SK-N-SH (cell line): ENCODE measurements around the gene ZC3H4. TPM values are rescaled to one million over a fixed set of nuclear protein-coding genes. Genes with fewer than 3 reads are reported as not detected.
A peak's percentile ranks its signal among the peaks of the same experiment; 100 is the strongest.

ENCODE experiments used
- CTCF ChIA-PET: fragments of 300-600, 350-600 bp; formaldehyde crosslinking; extraction: SDS; loops from one replicate; lab custom pipeline; 2021; lab: Yijun Ruan, JAX
- POLR2A ChIA-PET: fragments of 350-600 bp; sonication (Branson Sonifier 250); formaldehyde crosslinking; extraction: SDS; loops from one replicate; lab custom pipeline; 2020; ENCODE audit warnings: antibody characterized with exemption, inconsistent platforms; lab: Yijun Ruan, JAX
- DNase-seq: peaks from one replicate; pipeline ENCODE4 v3.0.0; 2012
- H2AFZ ChIP-seq: fragments of 200-600 bp; sonication (generic); 2 replicates; pipeline ENCODE4 v1.8.1; 2016; ENCODE audit warnings: antibody characterized with exemption, mild to moderate bottlenecking, low read depth
- H3F3A ChIP-seq: fragments of 200-600 bp; sonication (generic); replicated peaks from 2 replicates; pipeline ENCODE3; 2016; ENCODE audit warnings: antibody characterized with exemption, mild to moderate bottlenecking; ENCODE audit not compliant: insufficient read depth
- H3K27ac ChIP-seq, 2 experiments: fragments of 200-500 bp in 1 of 2; fragments of 200-600 bp in 1 of 2; sonication (Bioruptor generic) in 1 of 2; sonication (generic), shearing (Covaris generic) in 1 of 2; 2 replicates each; pipeline versions ENCODE4 v1.5.1 to v1.6.1; 2014 to 2016; ENCODE audit warnings: low read depth in 2 of 2, inconsistent platforms in 1 of 2, low read length in 1 of 2, mild to moderate bottlenecking in 1 of 2, mixed read lengths in 1 of 2
- H3K27me3 ChIP-seq: fragments of 200-600 bp; sonication (generic), shearing (Covaris generic); 2 replicates; pipeline ENCODE4 v1.6.1; 2016; ENCODE audit warnings: mixed run types; ENCODE audit not compliant: insufficient read depth
- H3K36me3 ChIP-seq, 2 experiments: fragments of 200-500 bp in 1 of 2; fragments of 200-600 bp in 1 of 2; sonication (Bioruptor generic) in 1 of 2; sonication (generic) in 1 of 2; replicated peaks in 1 of 2; 2 replicates each; pipeline versions ENCODE3 to v1.5.1; 2014 to 2016; ENCODE audit warnings: low read length in 1 of 2, mild to moderate bottlenecking in 1 of 2; ENCODE audit not compliant: insufficient read depth in 2 of 2, control insufficient read depth in 1 of 2
- H3K4me1 ChIP-seq, 2 experiments: fragments of 200-500 bp in 1 of 2; fragments of 200-600 bp in 1 of 2; sonication (Bioruptor generic) in 1 of 2; sonication (generic), shearing (Covaris generic) in 1 of 2; 2 replicates each; pipeline versions ENCODE4 v1.5.1 to v1.6.1; 2014 to 2016; ENCODE audit warnings: low read depth in 1 of 2, low read length in 1 of 2, mixed run types in 1 of 2; ENCODE audit not compliant: insufficient read depth in 2 of 2, control insufficient read depth in 1 of 2
- H3K4me2 ChIP-seq: fragments of 200-600 bp; sonication (generic), shearing (Covaris generic); 2 replicates; pipeline ENCODE4 v1.6.1; 2017; ENCODE audit warnings: mixed run types
- H3K4me3 ChIP-seq, 2 experiments: fragments of 200-500 bp in 1 of 2; fragments of 200-600 bp in 1 of 2; sonication (Bioruptor generic) in 1 of 2; sonication (generic), shearing (Covaris generic) in 1 of 2; 2 replicates each; pipeline versions ENCODE4 v1.5.1 to v1.8.1; 2014 to 2016; ENCODE audit warnings: low read depth in 2 of 2, inconsistent platforms in 1 of 2, low read length in 1 of 2, mild to moderate bottlenecking in 1 of 2, mixed read lengths in 1 of 2, moderate library complexity in 1 of 2
- H3K79me2 ChIP-seq: fragments of 200-600 bp; sonication (generic); 2 replicates; pipeline ENCODE4 v1.8.1; 2017; ENCODE audit warnings: mild to moderate bottlenecking; ENCODE audit not compliant: insufficient read depth
- H3K9ac ChIP-seq: fragments of 200-600 bp; sonication (generic); 2 replicates; pipeline ENCODE4 v1.6.1; 2017; ENCODE audit warnings: mixed run types
- H3K9me2 ChIP-seq: fragments of 200-600 bp; sonication (generic); 2 replicates; pipeline ENCODE4 v1.6.1; 2017; ENCODE audit warnings: mixed run types
- H3K9me3 ChIP-seq: fragments of 200-600 bp; sonication (generic); 2 replicates; pipeline ENCODE4 v1.6.1; 2017; ENCODE audit warnings: mixed run types, mild to moderate bottlenecking, moderate library complexity
- H4K20me1 ChIP-seq: fragments of 200-600 bp; sonication (generic); 2 replicates; pipeline ENCODE4 v1.6.1; 2017; ENCODE audit warnings: mild to moderate bottlenecking, mixed run types; ENCODE audit not compliant: insufficient read depth
- CTCF ChIP-seq: fragments of 200-600 bp; sonication (generic); IDR thresholded peaks from 2 replicates; pipeline ENCODE4 v1.6.1; 2017; ENCODE audit warnings: antibody characterized with exemption, mild to moderate bottlenecking, moderate library complexity
- ELF1 ChIP-seq: IDR thresholded peaks from 2 replicates; pipeline ENCODE4 v1.4.0; 2012
- FOSL2 ChIP-seq: IDR thresholded peaks from 2 replicates; pipeline ENCODE4 v1.4.0; 2012; ENCODE audit warnings: low read depth, mild to moderate bottlenecking, moderate library complexity, borderline replicate concordance
- FOXM1 ChIP-seq: IDR thresholded peaks from 2 replicates; pipeline ENCODE4 v1.4.0; 2012; ENCODE audit warnings: low read depth, mild to moderate bottlenecking
- MAX ChIP-seq: IDR thresholded peaks from 2 replicates; pipeline ENCODE4 v1.4.0; 2012; ENCODE audit warnings: low read depth
- MEF2A ChIP-seq: IDR thresholded peaks from 2 replicates; pipeline ENCODE4 v1.4.0; 2012; ENCODE audit warnings: low read depth, borderline replicate concordance
- MXI1 ChIP-seq: IDR thresholded peaks from 2 replicates; pipeline ENCODE4 v1.6.1; 2012; ENCODE audit warnings: mild to moderate bottlenecking, low read depth, low read length, improper control_type of control experiment
- NRF1 ChIP-seq: IDR thresholded peaks from 2 replicates; pipeline ENCODE4 v1.6.1; 2012; ENCODE audit warnings: low read depth, mild to moderate bottlenecking, low read length
- PBX3 ChIP-seq: IDR thresholded peaks from 2 replicates; pipeline ENCODE4; 2012
- POLR2AphosphoS5 ChIP-seq: IDR thresholded peaks from 2 replicates; pipeline ENCODE4 v1.6.1; 2012; ENCODE audit warnings: low read depth, low read length
- RAD21 ChIP-seq: IDR thresholded peaks from 2 replicates; pipeline ENCODE4 v1.6.1; 2012; ENCODE audit warnings: mild to moderate bottlenecking, low read length
- RXRA ChIP-seq: IDR thresholded peaks from 2 replicates; pipeline ENCODE4 v1.4.0; 2012; ENCODE audit warnings: low read depth, mild to moderate bottlenecking, borderline replicate concordance
- SMC3 ChIP-seq: IDR thresholded peaks from 2 replicates; pipeline ENCODE4 v1.6.1; 2012; ENCODE audit warnings: low read depth, low read length, improper control_type of control experiment
- TAF1 ChIP-seq: IDR thresholded peaks from 2 replicates; pipeline ENCODE4 v1.6.1; 2012; ENCODE audit warnings: low read depth, mild to moderate bottlenecking, low read length, moderate library complexity, borderline replicate concordance
- YY1 ChIP-seq: IDR thresholded peaks from 2 replicates; pipeline ENCODE4 v1.4.0; 2012; ENCODE audit warnings: low read depth, mild to moderate bottlenecking
- WGBS: methylation state at CpG from one replicate; pipeline ENCODE4 v1.1.6; 2017; ENCODE audit warnings: low lambda C conversion rate; 5-methylcytosine and 5-hydroxymethylcytosine counted together
- polyA plus RNA-seq, 3 experiments: library from polyadenylated mRNA; depleted of rRNA; stranded (reverse); fragments of >200 nt; gene quantifications; 2 replicates each; pipeline ENCODE4 v1.2.3, GENCODE V29; 2012

Gene ZC3H4
- polyA plus RNA-seq, 1 of the 3 experiments (the other 2 are of a cell fraction) = 7.6 TPM

GRCh38 chr19:47035127-47036096 lies 78.2 kb downstream of the ZC3H4 start:
- DNase-seq = peak; percentile 96
- ChIA-PET POLR2A (interaction anchor here (1.5 kb wide), 1 partner anchor 12 kb away, joined by 3 read pairs; no protein-coding TSS in a partner anchor), CTCF (interaction anchor here (0.6 to 7.2 kb wide), 15 partner anchors 9 to 209 kb away, joined by 3 to 98 read pairs (median 4); partner anchors contain the start of genes NPAS1 and ZC3H4)
- Histone ChIP-seq H3K36me3 (no peaks in the 10 kb centered on the region), H3K9me3 (no peaks in the 10 kb centered on the region), H3K9me2 (no peaks in the 10 kb centered on the region), H3K9ac (peak overlapping the region; percentile 37; the same call in 1 of the 2 replicates), H3K4me3 (peak overlapping the region; percentile 48 to 64), H3F3A (no peaks in the 10 kb centered on the region), H2AFZ (peak overlapping the region; percentile 87), H3K79me2 (no peaks in the 10 kb centered on the region), H3K4me1 (peaks cover 0 to 5% of the 10 kb centered on the region in 2 experiments; a peak in 1 of 4 replicates), H3K4me2 (peak overlapping the region; percentile 75), H3K27ac (peak overlapping the region; percentile 28 to 71; a peak in 2 of 4 replicates), H3K27me3 (no peaks in the 10 kb centered on the region), H4K20me1 (no peaks in the 10 kb centered on the region)
- 11% methylated on average over 35 of the region's 35 CpGs for WGBS
- TF ChIP-seq MXI1 = peak; percentile 54; the same call in 1 of the 2 replicates
- TF ChIP-seq POLR2AphosphoS5 = no peak
- TF ChIP-seq MAX = 0 out of 2 replicates have a peak, but pooled peaks have one; percentile 19
- peak; percentile 80 for TF ChIP-seq CTCF
- TF ChIP-seq MEF2A = no peak
- peak; percentile 44; the same call in 1 of the 2 replicates for TF ChIP-seq TAF1
- TF ChIP-seq SMC3 = peak; percentile 50
- TF ChIP-seq RXRA = no peak
- no peak for TF ChIP-seq FOXM1
- TF ChIP-seq FOSL2 = peak; percentile 3; the same call in 1 of the 2 replicates
- TF ChIP-seq NRF1 = peak; percentile 62; the same call in 1 of the 2 replicates
- TF ChIP-seq RAD21 = peak; percentile 57
- 0 out of 2 replicates have a peak, but pooled peaks have one; percentile 0 for TF ChIP-seq YY1
- TF ChIP-seq PBX3 = peak; percentile 49; the same call in 1 of the 2 replicates
- TF ChIP-seq ELF1 = no peak
